ENCODE measurements around the gene EVI5L.

- TF ChIP-seq CTCF (IDR thresholded peaks at IDR 0.05 in 4 of 5, conservative IDR thresholded peaks at IDR 0.05 in 1 of 5) (no peak), POLR2A (IDR thresholded peaks at IDR 0.05) (no peak)
These were observed 49.8 kb downstream of the EVI5L start for GRCh38 chr19:7879836-7880235.
